ENCODE measurements around the gene LARGE1. TPM values are rescaled to one million over a fixed set of nuclear protein-coding genes. Genes with fewer than 3 reads are reported as not detected.

The LARGE1 gene
- total RNA-seq, 2 donors from 2014 or later, result 29.5 to 42.1 TPM

GRCh38 chr22:33510429-33510904, 409.8 kb downstream of the LARGE1 start:
- TF ChIP-seq CTCF (IDR thresholded peaks at IDR 0.05), result no peak
- Histone ChIP-seq H3K27me3 (replicated peaks; ENCODE audit: insufficient read depth) (no peaks in the 10 kb centered on the region), H3K4me1 (ENCODE audit: control insufficient read depth in 1 of 2, low read depth in 2 of 2) (peaks cover 0 to 7% of the 10 kb centered on the region in 2 donors), H3K27ac (no peak overlapping the region), H3K4me3 (no peak overlapping the region), H3K36me3 (no peaks in the 10 kb centered on the region), H3K9me3 (no peaks in the 10 kb centered on the region)
- no peak for ATAC-seq (ENCODE audit: insufficient number of reproducible peaks, low FRiP score, low read depth)
- DNase-seq (ENCODE audit: low spot score), result no peak

GRCh38 chr22:33504941-33505625, 415.2 kb downstream of the LARGE1 start:
- ATAC-seq (ENCODE audit: insufficient number of reproducible peaks, low FRiP score, low read depth) (no peak), DNase-seq (ENCODE audit: low spot score) (no peak)
- H3K9me3 ChIP-seq, result no peaks in the 10 kb centered on the region
- no peak overlapping the region for H3K4me3 ChIP-seq
- no peaks in the 10 kb centered on the region for H3K4me1 ChIP-seq (ENCODE audit: control insufficient read depth in 1 of 2, low read depth in 2 of 2)
- no peaks in the 10 kb centered on the region for H3K36me3 ChIP-seq
- no peaks in the 10 kb centered on the region for H3K27me3 ChIP-seq (replicated peaks; ENCODE audit: insufficient read depth)
- no peak overlapping the region for H3K27ac ChIP-seq
- no peak for TF ChIP-seq CTCF (IDR thresholded peaks at IDR 0.05)

GRCh38 chr22:33496112-33496511, 424.2 kb downstream of the LARGE1 start:
- Histone ChIP-seq H3K36me3 (no peaks in the 10 kb centered on the region), H3K27me3 (replicated peaks; ENCODE audit: insufficient read depth) (no peaks in the 10 kb centered on the region), H3K4me3 (no peak overlapping the region), H3K27ac (no peak overlapping the region), H3K4me1 (ENCODE audit: control insufficient read depth in 1 of 2, low read depth in 2 of 2) (no peaks in the 10 kb centered on the region), H3K9me3 (no peaks in the 10 kb centered on the region)
- ATAC-seq (ENCODE audit: insufficient number of reproducible peaks, low FRiP score, low read depth), result no peak
- no peak for TF ChIP-seq CTCF (IDR thresholded peaks at IDR 0.05)
- DNase-seq (ENCODE audit: low spot score), result no peak

GRCh38 chr22:33493476-33494205, 426.6 kb downstream of the LARGE1 start:
- ATAC-seq (ENCODE audit: insufficient number of reproducible peaks, low FRiP score, low read depth) (no peak), DNase-seq (ENCODE audit: low spot score) (no peak)
- no peaks in the 10 kb centered on the region for H3K27me3 ChIP-seq (replicated peaks; ENCODE audit: insufficient read depth)
- TF ChIP-seq CTCF (IDR thresholded peaks at IDR 0.05), result no peak
- H3K9me3 ChIP-seq, result no peaks in the 10 kb centered on the region
- no peak overlapping the region for H3K27ac ChIP-seq
- no peak overlapping the region for H3K4me3 ChIP-seq
- no peaks in the 10 kb centered on the region for H3K4me1 ChIP-seq (ENCODE audit: control insufficient read depth in 1 of 2, low read depth in 2 of 2)
- H3K36me3 ChIP-seq, result no peaks in the 10 kb centered on the region

- ATAC-seq (ENCODE audit: insufficient number of reproducible peaks, low FRiP score, low read depth), result no peak
- Histone ChIP-seq H3K9me3 (no peaks in the 10 kb centered on the region), H3K27ac (no peak overlapping the region), H3K36me3 (no peaks in the 10 kb centered on the region), H3K4me3 (no peak overlapping the region), H3K4me1 (ENCODE audit: control insufficient read depth in 1 of 2, low read depth in 2 of 2) (no peaks in the 10 kb centered on the region), H3K27me3 (replicated peaks; ENCODE audit: insufficient read depth) (no peaks in the 10 kb centered on the region)
- no peak for DNase-seq (ENCODE audit: low spot score)
- TF ChIP-seq CTCF (IDR thresholded peaks at IDR 0.05), result no peak
Measured at GRCh38 chr22:33492210-33492651, 428.0 kb downstream of the LARGE1 start.
